ENCODE measurements around the gene FRRS1.
A peak's percentile ranks its signal among the peaks of the same experiment; 100 is the strongest.
"Not testable (repeated sequence)": the region's sequence is repeated elsewhere in the genome, so short reads cannot be mapped to it uniquely, and the experiment has no call there.

The FRRS1 gene, protein sequence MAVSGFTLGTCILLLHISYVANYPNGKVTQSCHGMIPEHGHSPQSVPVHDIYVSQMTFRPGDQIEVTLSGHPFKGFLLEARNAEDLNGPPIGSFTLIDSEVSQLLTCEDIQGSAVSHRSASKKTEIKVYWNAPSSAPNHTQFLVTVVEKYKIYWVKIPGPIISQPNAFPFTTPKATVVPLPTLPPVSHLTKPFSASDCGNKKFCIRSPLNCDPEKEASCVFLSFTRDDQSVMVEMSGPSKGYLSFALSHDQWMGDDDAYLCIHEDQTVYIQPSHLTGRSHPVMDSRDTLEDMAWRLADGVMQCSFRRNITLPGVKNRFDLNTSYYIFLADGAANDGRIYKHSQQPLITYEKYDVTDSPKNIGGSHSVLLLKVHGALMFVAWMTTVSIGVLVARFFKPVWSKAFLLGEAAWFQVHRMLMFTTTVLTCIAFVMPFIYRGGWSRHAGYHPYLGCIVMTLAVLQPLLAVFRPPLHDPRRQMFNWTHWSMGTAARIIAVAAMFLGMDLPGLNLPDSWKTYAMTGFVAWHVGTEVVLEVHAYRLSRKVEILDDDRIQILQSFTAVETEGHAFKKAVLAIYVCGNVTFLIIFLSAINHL

GRCh38 chr1:99766378-99766800 is at the start of gene FRRS1:
Gene FRRS1 (minus strand): TSS chr1:99766635. CDS start chr1:99748768, 17,867 bp downstream.
- DNase-seq: peak; percentile 92

DNA sequence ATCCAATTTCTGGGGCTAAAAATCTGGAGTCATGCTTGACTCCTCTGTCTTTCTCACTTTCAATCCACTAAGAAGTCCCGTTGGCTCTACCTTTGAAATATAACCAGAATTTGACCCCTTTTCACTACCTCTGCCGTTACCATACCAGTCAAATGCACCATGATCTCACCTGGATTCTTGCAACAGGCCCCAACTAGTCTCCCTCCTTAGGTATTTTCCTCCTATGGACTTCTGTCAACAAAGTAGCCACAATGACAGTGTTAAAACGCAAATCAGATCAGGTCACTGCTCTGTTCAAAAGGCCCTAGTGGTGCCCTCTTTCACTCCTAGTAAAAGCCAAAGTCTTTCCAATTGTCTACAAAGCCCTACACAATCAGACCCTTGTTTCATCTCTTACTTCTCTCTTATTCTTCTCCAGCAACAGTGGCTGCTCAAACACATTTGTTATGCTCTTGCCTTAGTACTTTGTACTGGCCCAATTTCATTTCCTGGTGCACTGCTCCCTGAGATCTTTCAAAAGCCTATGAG is 48.0 kb upstream of the FRRS1 start:
- DNase-seq: no peak

GRCh38 chr1:99811747-99812146 is 45.3 kb upstream of the FRRS1 start:
- no peak for DNase-seq

GRCh38 chr1:99811075-99811474 is 44.6 kb upstream of the FRRS1 start:
- peak; percentile 15 for DNase-seq

DNA sequence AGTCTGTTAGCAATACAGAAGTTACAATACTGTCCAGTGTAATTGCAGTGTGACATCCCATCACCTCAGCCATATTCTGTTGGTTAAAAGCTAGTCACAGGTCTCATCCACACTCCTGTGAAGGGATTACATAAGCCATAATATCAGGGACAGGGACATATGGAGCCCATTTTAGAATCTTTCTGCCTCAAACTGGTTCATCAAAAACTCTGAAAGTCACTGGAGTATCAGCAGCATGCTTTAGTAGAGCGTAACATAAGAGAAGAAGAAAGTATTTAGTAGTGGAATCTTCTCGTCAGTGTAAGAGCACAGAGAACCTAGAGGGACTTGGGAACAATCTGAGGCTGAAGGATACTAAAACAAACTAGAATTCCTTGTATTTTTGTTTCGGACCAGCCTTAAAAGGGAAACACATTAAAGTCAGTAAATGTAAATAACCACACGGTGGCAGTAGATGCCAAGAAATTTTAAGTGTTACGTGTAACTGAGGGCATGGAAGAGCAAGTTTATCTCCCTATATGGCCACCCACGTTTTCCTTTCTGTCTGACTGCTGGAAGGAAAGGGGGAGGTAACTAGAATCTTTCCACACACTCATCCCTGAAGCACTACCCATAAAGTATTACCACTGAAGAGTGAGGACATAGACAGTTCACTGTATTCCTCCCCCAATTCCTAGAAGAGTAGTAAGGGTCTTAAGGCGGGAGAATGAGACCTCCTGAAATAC is 42.1 kb upstream of the FRRS1 start:
- DNase-seq: peak; percentile 97

DNA sequence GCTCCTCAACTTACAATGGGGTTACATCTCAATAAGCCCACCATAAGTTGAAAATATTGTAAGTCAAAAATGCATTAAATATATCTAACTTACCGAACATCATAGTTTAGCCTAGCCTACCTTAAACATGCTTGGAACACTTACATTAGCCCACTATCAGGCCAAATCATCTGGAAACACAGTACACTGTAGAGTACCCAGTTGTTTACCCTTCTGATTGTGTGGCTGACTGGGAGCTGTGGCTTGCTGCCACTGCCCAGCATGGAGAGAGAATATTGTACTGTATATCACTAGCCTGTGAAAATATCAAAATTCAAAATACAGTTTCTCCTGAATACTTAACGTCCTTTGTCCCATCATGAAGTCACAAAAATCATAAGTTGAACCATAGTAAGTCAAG is 40.4 kb upstream of the FRRS1 start:
- no peak for DNase-seq

- no peak for DNase-seq
These were observed 35.1 kb upstream of the FRRS1 start for GRCh38 chr1:99801584-99801983.

GRCh38 chr1:99793861-99794260 is 27.4 kb upstream of the FRRS1 start:
- DNase-seq: not testable (repeated sequence)

DNA sequence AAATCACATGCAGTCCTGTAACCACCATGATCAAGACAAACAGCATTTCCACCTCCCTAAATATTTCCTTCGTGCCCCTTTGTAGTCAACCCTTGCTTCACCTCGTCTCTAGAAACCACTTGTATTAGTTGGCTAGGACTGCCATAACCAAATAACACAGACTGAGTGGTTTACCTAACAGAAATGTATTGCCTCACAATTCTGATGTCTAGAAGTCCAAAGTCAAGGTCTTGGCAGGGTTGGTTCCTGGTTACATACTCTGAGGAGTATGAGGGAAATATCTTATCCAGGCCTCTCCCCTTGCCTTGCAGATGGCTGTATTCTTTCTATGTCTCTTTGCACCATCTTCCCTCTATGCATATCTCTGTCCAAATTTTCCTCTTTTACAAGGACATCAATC is 23.3 kb upstream of the FRRS1 start:
- no peak for DNase-seq

DNA sequence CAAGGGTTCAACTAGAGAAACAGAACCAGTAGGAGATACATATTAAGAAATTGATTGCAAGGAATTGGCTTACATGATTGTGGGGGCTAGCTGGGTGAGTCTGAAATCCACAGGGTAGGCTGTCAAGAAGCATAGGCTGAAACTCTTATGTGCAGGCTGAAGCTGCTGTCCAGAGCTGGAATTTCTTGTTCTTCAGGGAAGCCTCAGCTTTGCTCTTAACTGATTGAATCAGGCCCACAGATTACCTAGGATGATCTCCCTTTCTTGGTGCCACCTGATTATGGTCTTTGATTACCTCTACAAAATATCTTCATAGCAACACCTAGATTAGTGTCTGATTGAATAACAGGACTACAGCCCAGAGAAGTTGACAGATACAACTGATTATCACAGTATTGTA is 22.5 kb upstream of the FRRS1 start:
- DNase-seq: no peak

DNA sequence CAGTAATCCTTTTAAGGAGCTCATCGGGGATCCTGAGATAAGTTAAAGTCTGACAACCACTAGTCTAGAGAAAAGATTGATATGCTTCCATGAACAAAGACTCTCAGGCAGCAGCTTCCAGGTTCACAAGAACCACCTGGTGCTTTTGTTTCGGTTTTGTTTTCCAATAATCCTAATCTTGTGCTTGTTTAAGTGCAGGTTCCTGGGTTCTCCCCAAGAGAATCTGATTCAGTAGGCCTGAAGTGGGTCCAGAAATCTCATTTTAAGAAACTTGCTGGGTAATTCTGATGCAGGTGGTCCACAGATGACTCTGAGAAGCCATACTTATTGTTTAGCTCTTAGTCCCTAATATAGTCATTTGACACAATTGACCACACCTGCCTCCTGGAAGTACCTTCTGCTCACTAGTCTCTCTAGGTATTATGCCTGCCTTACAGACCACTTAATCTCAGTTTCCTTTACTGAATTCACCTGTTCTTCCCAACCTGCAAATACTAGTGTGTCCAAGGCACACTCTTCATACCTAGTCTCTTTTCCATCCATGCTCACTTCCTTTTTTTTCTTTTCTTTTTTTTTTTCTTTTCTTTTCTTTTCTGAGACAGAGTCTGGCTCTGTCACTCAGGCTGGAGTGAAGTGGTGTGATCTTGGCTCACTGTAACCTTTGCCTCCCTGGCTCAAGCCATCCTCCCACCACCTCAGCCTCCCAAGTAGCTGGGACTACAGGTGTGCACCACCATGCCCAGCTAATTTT is 20.5 kb upstream of the FRRS1 start:
- no peak for DNase-seq

GRCh38 chr1:99784809-99785255 is 18.4 kb upstream of the FRRS1 start:
- DNase-seq: no peak

DNA sequence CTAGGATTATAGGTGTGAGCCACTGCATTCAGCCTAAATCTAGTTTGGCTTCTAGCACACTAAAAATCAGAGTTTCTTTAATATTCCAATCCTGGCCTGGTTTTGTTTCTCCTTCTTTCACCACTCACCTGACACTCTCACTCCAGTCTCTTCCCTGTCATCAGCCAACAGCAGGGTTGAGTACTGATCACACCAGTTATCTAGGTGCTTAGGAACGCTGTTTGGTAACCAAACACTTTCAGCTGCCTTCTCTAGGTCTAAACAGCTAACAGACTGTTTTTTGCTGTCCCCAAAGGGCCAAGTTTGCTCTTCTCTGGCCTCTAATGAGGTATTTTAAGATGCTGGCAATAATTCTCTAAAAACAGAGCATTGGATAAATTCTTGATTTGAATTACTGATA is 17.7 kb upstream of the FRRS1 start:
- peak; percentile 47 for DNase-seq

DNA sequence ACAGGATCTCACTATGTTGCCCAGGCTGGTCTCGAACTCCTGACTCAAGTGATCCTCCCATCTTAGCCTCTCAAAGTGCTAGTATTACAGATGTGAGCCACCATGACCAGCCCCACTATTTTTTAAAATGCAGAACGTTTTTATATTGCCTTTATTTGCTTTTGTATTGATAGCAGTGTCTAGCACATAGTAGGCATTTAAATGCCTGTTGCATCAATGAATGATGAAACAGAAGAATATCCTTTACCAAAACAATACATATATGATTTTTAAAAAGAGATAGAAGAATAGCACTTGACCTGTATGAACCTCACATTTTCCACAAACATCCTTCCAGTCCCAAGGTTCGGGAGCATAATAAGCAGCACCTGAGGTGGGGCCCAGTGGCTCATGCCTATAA is 16.5 kb upstream of the FRRS1 start:
- DNase-seq: no peak

- no peak for DNase-seq
These were observed 16.0 kb upstream of the FRRS1 start for GRCh38 chr1:99782397-99782796.

GRCh38 chr1:99781798-99782197 is 15.4 kb upstream of the FRRS1 start:
- no peak for DNase-seq

GRCh38 chr1:99777752-99778151 is 11.3 kb upstream of the FRRS1 start:
- DNase-seq: no peak

DNA sequence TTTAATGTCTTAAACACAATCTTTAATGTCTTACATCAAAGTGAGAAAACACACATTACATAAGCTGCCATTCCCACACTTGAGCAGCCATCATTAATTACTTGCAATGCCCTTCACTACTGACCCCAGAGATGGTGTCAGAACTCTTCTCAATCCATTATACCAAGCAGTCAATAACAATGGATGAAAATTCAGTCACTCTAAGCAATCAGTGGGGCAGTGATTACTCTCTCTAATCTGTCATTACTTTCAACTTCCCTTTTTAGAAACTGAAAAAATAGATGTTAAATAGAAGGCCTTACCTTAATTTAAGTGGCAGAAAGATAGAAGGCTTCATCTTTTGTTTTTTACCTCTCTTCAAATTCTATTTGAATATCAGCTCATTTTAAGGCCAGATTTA is 9.7 kb upstream of the FRRS1 start:
- DNase-seq: no peak

DNA sequence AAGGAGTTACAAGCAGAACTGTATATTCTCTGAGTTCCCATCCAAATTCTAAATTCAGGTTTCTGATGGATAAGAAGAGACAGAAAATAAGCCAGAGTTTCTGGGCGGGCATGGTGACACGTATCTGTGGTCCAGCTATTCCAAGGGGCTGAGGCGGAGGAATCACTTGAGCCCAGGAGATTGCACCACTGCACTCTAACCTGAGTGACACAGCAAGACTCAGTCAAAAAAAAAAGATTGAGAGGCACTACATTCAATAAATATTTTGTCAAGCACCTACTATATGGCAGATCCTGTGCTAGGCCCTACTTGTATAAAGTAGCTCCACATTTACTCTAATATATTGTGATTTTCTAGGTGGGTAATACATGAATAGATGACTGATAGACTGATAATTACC is 6.4 kb upstream of the FRRS1 start:
- no peak for DNase-seq

GRCh38 chr1:99771513-99771918 is 5.1 kb upstream of the FRRS1 start:
- DNase-seq: no peak

- no peak for DNase-seq
These were observed 2.2 kb upstream of the FRRS1 start for GRCh38 chr1:99768524-99769245.

- DNase-seq: no peak
These were observed 1.7 kb upstream of the FRRS1 start for GRCh38 chr1:99768104-99768503.

Data from DMS53 (cell line).